A549 (cell line): Measurements from ENCODE around the gene FAR1.

Experiments
- CTCF ChIP-seq: fragments of >200 bp; sonication (Bioruptor Twin); formaldehyde crosslinking; IDR thresholded peaks from 3 replicates; pipeline ENCODE4 v1.5.1; 2016
- ELK1 ChIP-seq: fragments of 150-350 bp; IDR thresholded peaks from 2 replicates; pipeline ENCODE4 v1.6.1; 2014; ENCODE audit warnings: low read depth, mild to moderate bottlenecking, low read length
- ESRRA ChIP-seq: fragments of 150-350 bp; IDR thresholded peaks from 2 replicates; pipeline ENCODE4 v1.6.1; 2014; ENCODE audit warnings: mild to moderate bottlenecking, low read length, borderline replicate concordance
- HMGXB4 ChIP-seq: fragments of 250-450 bp; sonication (Bioruptor Pico); IDR thresholded peaks from 2 replicates; pipeline ENCODE4 v1.5.0; 2021; ENCODE audit warnings: mild to moderate bottlenecking, moderate library complexity, borderline replicate concordance
- JUN ChIP-seq, 2 experiments: fragments of >200 bp; sonication (Bioruptor Twin); formaldehyde crosslinking; IDR thresholded peaks; 2 replicates in 1 of 2; 3 replicates in 1 of 2; pipeline ENCODE4 v1.6.1; 2016 to 2017
- MYC ChIP-seq: IDR thresholded peaks from 2 replicates; pipeline ENCODE4 v1.6.1; 2012; ENCODE audit warnings: mild to moderate bottlenecking, inconsistent platforms, low read length, improper control_type of control experiment, borderline replicate concordance
- PHF8 ChIP-seq: fragments of 200-600 bp; sonication (generic); IDR thresholded peaks from 2 replicates; pipeline ENCODE4 v1.6.1; 2016; ENCODE audit warnings: low read depth, mild to moderate bottlenecking, antibody characterized with exemption, moderate library complexity, borderline replicate concordance
- POLR2A ChIP-seq: IDR thresholded peaks from 2 replicates; pipeline ENCODE4 v1.6.1; 2012; ENCODE audit warnings: mild to moderate bottlenecking, low read length
- RFX5 ChIP-seq: fragments of 450-650 bp; IDR thresholded peaks from 2 replicates; pipeline ENCODE4 v1.7.1; 2014; ENCODE audit warnings: antibody characterized with exemption, mild to moderate bottlenecking, moderate library complexity
- SMC3 ChIP-seq: fragments of >200 bp; sonication (Bioruptor Twin); formaldehyde crosslinking; IDR thresholded peaks from 3 replicates; pipeline ENCODE4 v1.6.1; 2018; ENCODE audit warnings: inconsistent platforms
- TP53 ChIP-seq: fragments of 250-450 bp; sonication (Bioruptor Pico); IDR thresholded peaks from 2 replicates; pipeline ENCODE4 v1.5.0; 2021; ENCODE audit warnings: mild to moderate bottlenecking, moderate library complexity

GRCh38 chr11:13781153-13781552 lies 112.7 kb downstream of the FAR1 start:
- TF ChIP-seq CTCF (no peak), RFX5 (no peak), TP53 (no peak), POLR2A (no peak), ESRRA (no peak), PHF8 (no peak), JUN (IDR thresholded peaks at IDR 0.05) (no peak), MYC (no peak), HMGXB4 (CRISPR knock-in tag) (no peak), SMC3 (no peak), ELK1 (no peak)
